ENCODE results near the gene MAP3K15. TPM values are rescaled to one million over a fixed set of nuclear protein-coding genes. Genes with fewer than 3 reads are reported as not detected.

Gene MAP3K15
- total RNA-seq, 2 donors from 2014 or later: 0.26 to 0.33 TPM

DNA sequence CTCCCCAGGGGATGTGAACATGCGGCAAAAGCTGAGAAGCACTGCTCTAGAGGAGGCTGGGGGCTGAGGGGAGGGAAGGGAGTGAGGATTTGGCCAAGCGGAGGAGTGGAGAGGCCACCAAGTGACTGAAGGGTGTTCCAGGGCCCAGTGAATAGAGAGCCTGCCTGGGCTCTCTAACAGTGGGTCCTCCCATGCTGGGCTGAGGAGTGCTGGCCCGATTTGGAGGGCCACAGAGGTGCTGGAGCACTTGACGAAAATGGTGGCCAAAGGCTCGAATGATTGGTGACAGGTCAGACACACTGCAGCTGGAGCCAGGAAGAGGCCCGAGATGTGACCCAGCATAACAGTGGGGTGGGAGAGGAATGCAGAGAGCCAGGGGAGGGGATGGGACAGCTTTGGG lies 37.5 kb upstream of the MAP3K15 start:
- Histone ChIP-seq H3K4me3 (no peak overlapping the region), H3K9me3 (no peaks in the 10 kb centered on the region), H3K36me3 (replicated peaks in 1 of 2; ENCODE audit: insufficient read depth in 1 of 2, low read depth in 2 of 2) (no peaks in the 10 kb centered on the region), H3K4me1 (no peaks in the 10 kb centered on the region), H3K27ac (no peak overlapping the region), H3K27me3 (no peaks in the 10 kb centered on the region)
- WGBS, 2 donors: 72% methylated on average over 4 of the region's 6 CpGs; no CpG with 5 or more reads in 1 of the 2 donors
- intact Hi-C loops (cut with DNase I): no loop called here
- TF ChIP-seq POLR2A (IDR thresholded peaks at IDR 0.05): no peak
- TF ChIP-seq, protein P1, sequence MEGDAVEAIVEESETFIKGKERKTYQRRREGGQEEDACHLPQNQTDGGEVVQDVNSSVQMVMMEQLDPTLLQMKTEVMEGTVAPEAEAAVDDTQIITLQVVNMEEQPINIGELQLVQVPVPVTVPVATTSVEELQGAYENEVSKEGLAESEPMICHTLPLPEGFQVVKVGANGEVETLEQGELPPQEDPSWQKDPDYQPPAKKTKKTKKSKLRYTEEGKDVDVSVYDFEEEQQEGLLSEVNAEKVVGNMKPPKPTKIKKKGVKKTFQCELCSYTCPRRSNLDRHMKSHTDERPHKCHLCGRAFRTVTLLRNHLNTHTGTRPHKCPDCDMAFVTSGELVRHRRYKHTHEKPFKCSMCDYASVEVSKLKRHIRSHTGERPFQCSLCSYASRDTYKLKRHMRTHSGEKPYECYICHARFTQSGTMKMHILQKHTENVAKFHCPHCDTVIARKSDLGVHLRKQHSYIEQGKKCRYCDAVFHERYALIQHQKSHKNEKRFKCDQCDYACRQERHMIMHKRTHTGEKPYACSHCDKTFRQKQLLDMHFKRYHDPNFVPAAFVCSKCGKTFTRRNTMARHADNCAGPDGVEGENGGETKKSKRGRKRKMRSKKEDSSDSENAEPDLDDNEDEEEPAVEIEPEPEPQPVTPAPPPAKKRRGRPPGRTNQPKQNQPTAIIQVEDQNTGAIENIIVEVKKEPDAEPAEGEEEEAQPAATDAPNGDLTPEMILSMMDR (IDR thresholded peaks at IDR 0.05): no peak
- DNase-seq (no peak), ATAC-seq (no peak)

DNA sequence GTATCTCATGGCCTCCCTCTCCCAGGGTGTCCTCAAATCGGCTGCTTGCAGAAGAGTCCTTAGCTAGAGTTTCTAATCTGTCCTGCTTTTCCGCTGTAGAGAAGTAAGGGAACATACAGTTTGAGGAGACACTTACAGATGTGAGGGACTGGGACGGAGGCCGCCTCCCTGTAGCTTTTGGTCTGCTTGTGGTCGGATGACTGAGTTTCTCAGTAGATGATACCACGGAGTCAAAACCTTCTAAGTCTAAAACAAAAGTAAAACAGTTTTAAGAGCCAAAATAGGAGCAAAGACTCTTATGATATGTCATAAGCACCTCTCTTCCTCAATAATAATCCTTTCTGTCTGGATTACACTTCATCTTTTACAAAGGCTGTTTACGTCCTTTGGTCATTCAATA lies 34.5 kb upstream of the MAP3K15 start:
- ATAC-seq (no peak), DNase-seq (no peak)
- intact Hi-C loops (cut with DNase I): loop anchor here (10.0 kb wide), 1 partner anchor 345 kb away; no protein-coding TSS in a partner anchor
- Histone ChIP-seq H3K27ac (no peak overlapping the region), H3K27me3 (no peaks in the 10 kb centered on the region), H3K36me3 (replicated peaks in 1 of 2; ENCODE audit: insufficient read depth in 1 of 2, low read depth in 2 of 2) (no peaks in the 10 kb centered on the region), H3K9me3 (no peaks in the 10 kb centered on the region), H3K4me1 (no peaks in the 10 kb centered on the region), H3K4me3 (no peak overlapping the region)
- 79 to 94% methylated on average over 7 of the region's 7 CpGs for WGBS, 2 donors
- TF ChIP-seq, protein P1 (IDR thresholded peaks at IDR 0.05): no peak
- no peak for TF ChIP-seq POLR2A (IDR thresholded peaks at IDR 0.05)

DNA sequence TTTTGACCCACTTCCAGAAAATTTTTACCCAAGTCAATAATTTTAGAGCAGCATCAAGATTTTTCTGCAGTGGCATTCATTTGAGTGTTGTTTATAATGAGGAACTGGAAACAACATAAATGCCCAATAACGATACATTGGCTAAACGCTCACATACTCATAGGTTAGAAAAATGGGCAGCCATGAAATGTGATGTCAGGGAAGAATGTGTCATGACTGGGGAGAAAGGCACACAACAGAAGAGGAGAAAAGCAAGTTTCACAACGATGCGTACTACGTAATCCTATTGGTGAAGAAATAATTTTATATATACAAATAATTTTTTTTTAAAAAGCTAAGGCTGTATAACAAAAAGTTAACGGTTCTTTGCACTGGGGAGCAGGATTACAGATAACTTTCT lies 33.6 kb upstream of the MAP3K15 start:
- intact Hi-C loops (cut with DNase I): loop anchor here (10.0 kb wide), 1 partner anchor 346 kb away; no protein-coding TSS in a partner anchor
- ATAC-seq (no peak), DNase-seq (no peak)
- H3K27ac ChIP-seq: no peak overlapping the region
- no peaks in the 10 kb centered on the region for H3K36me3 ChIP-seq (replicated peaks in 1 of 2; ENCODE audit: insufficient read depth in 1 of 2, low read depth in 2 of 2)
- H3K27me3 ChIP-seq: no peaks in the 10 kb centered on the region
- no peak for TF ChIP-seq POLR2A (IDR thresholded peaks at IDR 0.05)
- TF ChIP-seq, protein P1 (IDR thresholded peaks at IDR 0.05): no peak
- no peak overlapping the region for H3K4me3 ChIP-seq
- H3K4me1 ChIP-seq: no peaks in the 10 kb centered on the region
- 93 to 94% methylated on average over 6 of the region's 6 CpGs for WGBS, 2 donors
- H3K9me3 ChIP-seq: no peaks in the 10 kb centered on the region

DNA sequence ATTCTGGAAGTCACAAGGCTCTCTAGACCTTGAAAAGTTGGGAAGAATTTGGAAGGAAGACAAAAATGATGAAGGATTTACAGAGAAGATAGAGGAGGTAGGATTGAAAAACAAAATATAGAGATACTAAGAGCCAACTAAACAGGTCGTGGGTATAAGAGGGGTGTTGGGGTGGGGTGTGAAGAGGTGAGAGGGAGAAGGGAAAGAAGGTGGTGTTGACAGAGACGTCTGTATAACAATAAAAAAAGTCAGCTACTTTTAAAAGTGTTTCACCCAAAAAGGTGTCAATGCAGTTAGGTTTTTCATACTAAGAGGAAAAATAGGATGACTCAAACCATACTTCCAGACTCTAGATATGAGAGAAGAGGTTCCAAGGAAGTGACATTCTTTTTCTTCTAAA lies 33.0 kb upstream of the MAP3K15 start:
- WGBS, 2 donors: 46 to 69% methylated on average over 2 of the region's 2 CpGs
- TF ChIP-seq, protein P1 (IDR thresholded peaks at IDR 0.05): no peak
- no peak for TF ChIP-seq POLR2A (IDR thresholded peaks at IDR 0.05)

DNA sequence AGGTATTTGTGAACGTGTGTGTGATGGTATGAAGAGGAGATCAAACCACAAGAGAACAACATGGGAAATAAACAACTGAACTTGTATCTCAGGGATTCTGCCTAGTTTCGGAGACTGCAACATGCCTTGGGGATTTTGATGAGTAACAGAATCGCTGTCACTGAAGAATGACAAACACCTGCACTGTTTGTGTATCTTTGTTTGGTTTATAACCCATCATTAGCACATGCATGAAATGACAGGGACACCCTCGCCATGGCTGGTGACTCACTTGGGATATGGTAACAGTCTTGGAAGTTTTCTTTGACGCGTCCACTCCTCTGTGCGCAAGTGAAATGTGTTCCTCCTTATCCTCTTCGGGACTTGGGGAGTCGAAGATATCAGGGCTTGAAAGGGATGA lies 30.3 kb upstream of the MAP3K15 start:
- ATAC-seq (no peak), DNase-seq (no peak)
- TF ChIP-seq, protein P1 (IDR thresholded peaks at IDR 0.05): no peak
- no peak for TF ChIP-seq POLR2A (IDR thresholded peaks at IDR 0.05)
- Histone ChIP-seq H3K36me3 (replicated peaks in 1 of 2; ENCODE audit: insufficient read depth in 1 of 2, low read depth in 2 of 2) (no peaks in the 10 kb centered on the region), H3K27ac (no peak overlapping the region), H3K27me3 (no peaks in the 10 kb centered on the region), H3K4me3 (no peak overlapping the region), H3K9me3 (no peaks in the 10 kb centered on the region), H3K4me1 (no peaks in the 10 kb centered on the region)
- WGBS, 2 donors: 73 to 91% methylated on average over 9 of the region's 9 CpGs
- intact Hi-C loops (cut with DNase I): loop anchor here (10.0 kb wide), 1 partner anchor 349 kb away; no protein-coding TSS in a partner anchor

More for the DNA sequence above, 33.0 kb upstream of the MAP3K15 start:
- Histone ChIP-seq H3K27me3 (no peaks in the 10 kb centered on the region), H3K9me3 (no peaks in the 10 kb centered on the region), H3K27ac (no peak overlapping the region), H3K4me1 (no peaks in the 10 kb centered on the region), H3K36me3 (replicated peaks in 1 of 2; ENCODE audit: insufficient read depth in 1 of 2, low read depth in 2 of 2) (no peaks in the 10 kb centered on the region), H3K4me3 (no peak overlapping the region)
- no peak for ATAC-seq
- no peak for DNase-seq
- intact Hi-C loops (cut with DNase I): loop anchor here (10.0 kb wide), 1 partner anchor 347 kb away; no protein-coding TSS in a partner anchor

Measured in body of pancreas (tissue), 4 donors.